ENCODE results near the gene INSR. TPM values are rescaled to one million over a fixed set of nuclear protein-coding genes. Genes with fewer than 3 reads are reported as not detected.

Gene INSR
- total and polyA plus RNA-seq, 2 donors (not counting 3 experiments of a cell fraction or from before 2014, with no cell fraction given), result 4.9 to 19.5 TPM

DNA sequence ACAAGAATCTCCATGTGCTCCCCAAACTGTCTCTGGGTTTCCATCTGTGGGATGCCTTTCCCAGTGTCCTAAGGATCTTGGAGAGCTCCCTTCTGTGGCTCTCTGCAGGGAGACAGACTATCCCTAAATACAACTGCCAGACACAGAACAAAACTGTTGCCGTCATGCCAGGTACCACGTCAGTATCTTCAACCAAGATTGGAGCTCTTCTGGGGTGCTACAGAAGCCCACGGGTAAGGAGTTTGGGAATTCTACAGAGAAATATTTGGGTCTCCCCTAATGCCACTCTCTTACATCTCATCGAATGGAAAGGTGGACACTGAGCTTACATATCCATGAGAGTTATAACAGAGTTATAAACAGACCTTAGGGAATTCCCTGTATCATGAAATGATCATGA, 230.9 kb downstream of the INSR start:
- Histone ChIP-seq H2AFZ (ENCODE audit: low read depth, low read length) (no peak overlapping the region), H3K9ac (replicated peaks; ENCODE audit: extremely low read depth, insufficient read depth, low read length) (no peak overlapping the region), H3K4me2 (ENCODE audit: insufficient read depth, low read length) (no peak overlapping the region), H3K9me3 (replicated peaks; ENCODE audit: control insufficient read depth, insufficient read depth, low read length) (no peaks in the 10 kb centered on the region), H3K4me3 (replicated peaks in 1 of 3; ENCODE audit: insufficient read depth in 1 of 3, low read depth in 1 of 3, low read length in 3 of 3) (no peak overlapping the region), H3K4me1 (ENCODE audit: control insufficient read depth, extremely low read depth, insufficient read depth, low read length) (no peaks in the 10 kb centered on the region), H4K20me1 (replicated peaks; ENCODE audit: control insufficient read depth, extremely low read depth, insufficient read depth, low read length) (no peaks in the 10 kb centered on the region), H3K27ac (ENCODE audit: insufficient read depth, low read depth, low read length) (no peak overlapping the region), H3K79me2 (ENCODE audit: control insufficient read depth, insufficient read depth, low read length) (no peaks in the 10 kb centered on the region), H3K9me1 (replicated peaks; ENCODE audit: control insufficient read depth, extremely low read depth, insufficient read depth, low read length) (no peaks in the 10 kb centered on the region), H3K36me3 (ENCODE audit: control insufficient read depth in 2 of 2, extremely low read depth in 1 of 2, insufficient read depth in 2 of 2, low read length in 2 of 2) (no peaks in the 10 kb centered on the region), H3K27me3 (ENCODE audit: control insufficient read depth in 2 of 2, insufficient read depth in 2 of 2, low read length in 2 of 2) (no peaks in the 10 kb centered on the region)
- no TSS peak for BruUV-seq (replicated peaks)
- dilution Hi-C loops (cut with MboI; ENCODE audit: extremely low pct_ligation_motif_present, low sequenced_read_pairs) (no loop called here), intact Hi-C loops (cut with micrococcal nuclease) (no loop called here)
- no peak for DNase-seq (ENCODE audit: low read depth, low spot score)
- ChIA-PET POLR2A (no interaction called here), CTCF (interaction anchor here (0.9 kb wide), 1 partner anchor 121 kb away, joined by 3 read pairs; no protein-coding TSS in a partner anchor)
- TF ChIP-seq, protein P1, sequence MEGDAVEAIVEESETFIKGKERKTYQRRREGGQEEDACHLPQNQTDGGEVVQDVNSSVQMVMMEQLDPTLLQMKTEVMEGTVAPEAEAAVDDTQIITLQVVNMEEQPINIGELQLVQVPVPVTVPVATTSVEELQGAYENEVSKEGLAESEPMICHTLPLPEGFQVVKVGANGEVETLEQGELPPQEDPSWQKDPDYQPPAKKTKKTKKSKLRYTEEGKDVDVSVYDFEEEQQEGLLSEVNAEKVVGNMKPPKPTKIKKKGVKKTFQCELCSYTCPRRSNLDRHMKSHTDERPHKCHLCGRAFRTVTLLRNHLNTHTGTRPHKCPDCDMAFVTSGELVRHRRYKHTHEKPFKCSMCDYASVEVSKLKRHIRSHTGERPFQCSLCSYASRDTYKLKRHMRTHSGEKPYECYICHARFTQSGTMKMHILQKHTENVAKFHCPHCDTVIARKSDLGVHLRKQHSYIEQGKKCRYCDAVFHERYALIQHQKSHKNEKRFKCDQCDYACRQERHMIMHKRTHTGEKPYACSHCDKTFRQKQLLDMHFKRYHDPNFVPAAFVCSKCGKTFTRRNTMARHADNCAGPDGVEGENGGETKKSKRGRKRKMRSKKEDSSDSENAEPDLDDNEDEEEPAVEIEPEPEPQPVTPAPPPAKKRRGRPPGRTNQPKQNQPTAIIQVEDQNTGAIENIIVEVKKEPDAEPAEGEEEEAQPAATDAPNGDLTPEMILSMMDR (IDR thresholded peaks at IDR 0.05; ENCODE audit: extremely low read depth in 1 of 2, insufficient read depth in 1 of 2, low read depth in 1 of 2, low read length in 2 of 2), result no peak
- TF ChIP-seq MYC (IDR thresholded peaks at IDR 0.05; ENCODE audit: low read depth, low read length), result no peak
- no peak for TF ChIP-seq JUN (IDR thresholded peaks at IDR 0.05; ENCODE audit: borderline replicate concordance, insufficient read depth, insufficient read length, low read depth)
- no peak for TF ChIP-seq POLR2AphosphoS5 (IDR thresholded peaks at IDR 0.05; ENCODE audit: insufficient read depth, low read depth, low read length)
- no peak for TF ChIP-seq FOS (IDR thresholded peaks at IDR 0.05; ENCODE audit: borderline replicate concordance, insufficient read depth, low read length)
- TF ChIP-seq GATA2 (IDR thresholded peaks at IDR 0.05; ENCODE audit: insufficient read depth, insufficient read length, low read depth, low read length), result no peak
- TF ChIP-seq, protein P2, sequence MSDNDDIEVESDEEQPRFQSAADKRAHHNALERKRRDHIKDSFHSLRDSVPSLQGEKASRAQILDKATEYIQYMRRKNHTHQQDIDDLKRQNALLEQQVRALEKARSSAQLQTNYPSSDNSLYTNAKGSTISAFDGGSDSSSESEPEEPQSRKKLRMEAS (IDR thresholded peaks at IDR 0.05; ENCODE audit: insufficient read depth, insufficient read length), result no peak
- TF ChIP-seq POLR2A (IDR thresholded peaks at IDR 0.05; ENCODE audit: low read depth, low read length), result no peak
- TF ChIP-seq EZH2 (IDR thresholded peaks at IDR 0.05; ENCODE audit: borderline replicate concordance, low read depth, low read length, severe bottlenecking), result no peak
- no peak for FAIRE-seq

Other genes with a start within 250 kb of the INSR start
- not detected in 2 replicates for gene MBD3L2, start 245.1 kb downstream of the INSR start, total RNA-seq
- not detected in 2 replicates for gene MBD3L2, start 245.1 kb downstream of the INSR start, polyA plus RNA-seq
- gene MBD3L3, start 235.7 kb downstream of the INSR start, total RNA-seq, result not detected in 2 replicates
- gene MBD3L3, start 235.7 kb downstream of the INSR start, polyA plus RNA-seq, result not detected in 2 replicates
- gene ZNF557, start 224.7 kb downstream of the INSR start, total RNA-seq, result 8.0 and 9.1 TPM in 2 replicates
- 1.7 and 1.9 TPM in 2 replicates for gene ZNF557, start 224.7 kb downstream of the INSR start, polyA plus RNA-seq
- gene ARHGEF18, start 54.5 kb upstream of the INSR start, total RNA-seq, result 24.3 and 30.7 TPM in 2 replicates
- gene ARHGEF18, start 54.5 kb upstream of the INSR start, polyA plus RNA-seq, result 10.5 and 12.1 TPM in 2 replicates
- 1.3 and 1.6 TPM in 2 replicates for gene PEX11G, start 194.6 kb upstream of the INSR start, total RNA-seq
- gene PEX11G, start 194.6 kb upstream of the INSR start, polyA plus RNA-seq, result 1.9 and 2.4 TPM in 2 replicates
- 51.2 and 52.1 TPM in 2 replicates for gene ZNF358, start 221.7 kb upstream of the INSR start, total RNA-seq
- gene ZNF358, start 221.7 kb upstream of the INSR start, polyA plus RNA-seq, result 83.2 and 90.6 TPM in 2 replicates
- gene MCOLN1, start 228.2 kb upstream of the INSR start, total RNA-seq, result 23.0 and 26.9 TPM in 2 replicates
- 60.9 and 84.6 TPM in 2 replicates for gene MCOLN1, start 228.2 kb upstream of the INSR start, polyA plus RNA-seq
- gene PNPLA6, start 241.3 kb upstream of the INSR start, total RNA-seq, result 163 and 164 TPM in 2 replicates
- 106 and 117 TPM in 2 replicates for gene PNPLA6, start 241.3 kb upstream of the INSR start, polyA plus RNA-seq

All from endothelial cell of umbilical vein (primary cell).